GM21619 (cell line): ENCODE results near the gene SYDE2.
A peak's percentile ranks its signal among the peaks of the same experiment; 100 is the strongest.
"Not testable (repeated sequence)": the region's sequence is repeated elsewhere in the genome, so short reads cannot be mapped to it uniquely, and the experiment has no call there.

ENCODE experiments used
- ATAC-seq: cut with Tn5 transposase; IDR thresholded peaks from one replicate; pipeline ENCODE4 v1.9.1; 2021; ENCODE audit not compliant: unreplicated experiment

Gene SYDE2

DNA sequence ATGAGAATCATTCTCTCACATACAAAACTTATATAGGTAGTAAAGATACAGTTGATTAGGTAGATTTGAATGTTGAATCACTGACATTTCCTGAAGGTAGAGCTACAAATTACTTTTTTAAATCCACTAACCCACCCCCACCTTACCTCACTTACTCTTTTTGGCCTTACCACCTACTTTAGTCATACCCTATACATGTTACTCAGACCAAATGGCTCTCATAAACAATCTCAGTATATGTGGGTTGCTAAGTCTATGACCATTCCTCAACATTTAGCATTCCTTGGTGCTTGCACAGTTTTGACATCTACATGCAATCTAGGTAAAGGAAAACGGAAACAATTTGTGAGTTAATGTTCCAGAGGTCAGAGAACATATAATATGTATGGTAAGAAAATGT is 26.3 kb downstream of the SYDE2 start:
- no peak for ATAC-seq

DNA sequence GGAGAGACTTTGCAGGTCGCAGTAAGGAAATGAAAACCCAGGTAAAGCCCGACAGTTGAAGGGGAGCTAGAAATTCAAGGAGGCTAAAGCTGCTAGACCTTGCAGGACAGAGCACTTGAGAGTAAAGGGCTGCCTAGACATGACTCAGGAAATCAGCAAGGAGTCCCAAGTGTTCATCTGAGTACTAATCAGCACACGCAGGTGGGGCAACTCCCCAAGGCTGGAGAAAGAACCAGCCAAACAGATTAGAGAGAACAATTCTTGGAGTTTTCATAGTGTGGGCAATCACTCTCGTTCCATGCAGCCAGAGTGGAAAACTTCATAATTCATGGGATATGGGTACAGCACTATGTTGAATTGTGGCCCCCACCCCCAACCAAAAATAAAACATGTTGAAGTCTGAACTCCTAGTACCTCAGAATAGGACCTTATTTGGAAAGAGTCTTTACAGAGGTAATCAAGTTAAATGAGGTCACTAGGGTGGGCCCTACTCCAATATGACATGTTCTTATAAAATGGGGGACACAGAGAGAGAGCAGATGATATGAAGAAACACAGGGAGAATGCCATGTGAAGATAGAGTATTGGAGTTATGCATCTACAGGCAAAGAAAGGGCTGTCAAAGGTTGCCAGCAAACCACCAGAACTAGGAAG is 28.0 kb downstream of the SYDE2 start:
- ATAC-seq = no peak

DNA sequence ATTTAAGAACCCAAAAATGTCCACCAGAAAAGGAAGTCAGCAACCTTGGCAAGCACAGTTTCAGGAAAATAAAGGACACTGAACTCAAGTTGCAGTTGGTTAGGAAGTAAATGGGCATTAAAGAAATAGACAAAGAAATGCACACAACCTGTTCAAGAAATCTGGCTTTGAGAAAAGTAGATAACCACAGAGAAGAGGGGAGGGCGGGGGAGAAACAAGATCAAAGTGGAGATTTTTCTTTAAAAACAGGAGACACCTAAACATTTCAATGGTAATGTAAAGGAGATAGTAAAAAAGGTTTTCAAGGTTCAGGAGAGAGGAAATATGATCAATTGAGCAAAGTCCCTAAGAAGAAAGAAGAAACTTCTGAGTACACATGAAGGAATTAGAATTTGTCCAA is 29.1 kb downstream of the SYDE2 start:
- ATAC-seq = no peak

DNA sequence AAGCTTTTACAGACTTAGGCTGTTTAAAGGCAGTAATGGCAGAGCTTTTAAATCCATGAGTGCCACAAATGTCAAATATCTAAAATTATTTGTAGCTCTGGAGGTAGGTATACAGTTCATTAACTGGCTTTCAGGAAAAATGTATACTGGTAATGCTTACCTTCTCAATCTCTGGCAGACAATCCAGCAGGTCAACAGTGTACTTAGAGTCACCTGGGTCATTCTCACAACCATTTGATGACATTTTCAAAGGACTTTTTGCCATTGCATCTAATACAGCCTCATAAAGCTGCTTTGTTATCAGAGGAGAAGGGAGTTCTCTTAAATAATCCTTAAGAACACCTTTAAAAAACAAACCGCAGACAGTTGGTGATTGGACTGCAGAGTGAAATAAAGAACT is 31.9 kb downstream of the SYDE2 start:
- ATAC-seq = no peak

DNA sequence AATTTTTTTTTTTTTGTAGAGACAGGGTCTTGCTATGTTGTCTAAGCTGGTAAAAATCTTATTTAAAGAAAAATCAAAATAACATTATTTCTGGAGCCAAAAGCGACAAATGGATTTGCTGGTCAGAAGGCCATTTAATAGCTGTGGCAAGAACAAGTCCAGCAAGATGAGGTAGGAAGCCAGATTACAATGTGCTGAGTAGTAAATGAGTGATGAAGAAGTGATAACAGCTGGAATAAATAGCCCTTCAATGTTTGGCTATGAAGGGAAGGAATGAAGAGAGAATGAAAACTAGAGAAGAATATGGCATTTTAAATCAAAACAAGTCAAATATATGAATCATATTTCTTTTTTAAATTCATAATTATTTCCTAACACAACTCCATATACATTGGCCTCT is 34.5 kb downstream of the SYDE2 start:
- no peak for ATAC-seq

DNA sequence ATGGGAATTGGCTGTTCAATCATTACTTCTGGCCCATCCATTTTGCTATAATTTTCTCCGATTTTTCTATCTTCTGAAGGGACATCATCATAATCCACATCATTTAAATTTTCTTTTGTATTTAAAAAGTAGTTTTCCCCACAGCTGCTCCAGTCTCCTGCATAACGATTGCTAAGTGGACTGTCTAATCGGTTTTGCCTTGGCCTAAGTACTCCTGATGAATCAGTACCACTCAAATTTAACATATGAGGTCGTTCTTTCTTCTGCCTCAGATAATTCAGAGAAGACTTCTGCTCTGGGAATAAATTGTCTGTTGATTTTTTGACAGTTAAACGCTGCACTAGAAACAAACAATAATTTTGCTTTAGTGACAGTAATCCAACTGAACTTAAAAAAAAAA is 41.9 kb downstream of the SYDE2 start:
- no peak for ATAC-seq

DNA sequence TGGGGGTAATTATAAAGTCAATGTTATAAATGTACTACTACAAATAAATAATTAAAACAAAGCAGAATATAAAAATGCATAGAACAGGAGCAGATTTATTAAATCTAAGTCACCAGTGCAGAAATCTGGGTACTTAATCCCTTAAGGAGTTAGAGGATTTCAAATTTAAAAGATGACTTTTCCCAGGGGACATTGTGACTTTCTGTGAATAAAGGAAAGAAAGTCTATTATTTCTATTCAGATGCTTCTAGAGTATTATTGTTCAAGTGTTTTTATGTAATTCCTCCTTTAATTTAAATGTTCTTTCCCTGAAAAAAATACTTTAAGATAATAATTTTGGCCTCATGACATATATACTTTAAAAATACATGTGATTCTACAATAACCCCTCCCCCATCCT is 43.4 kb downstream of the SYDE2 start:
- no peak for ATAC-seq

DNA sequence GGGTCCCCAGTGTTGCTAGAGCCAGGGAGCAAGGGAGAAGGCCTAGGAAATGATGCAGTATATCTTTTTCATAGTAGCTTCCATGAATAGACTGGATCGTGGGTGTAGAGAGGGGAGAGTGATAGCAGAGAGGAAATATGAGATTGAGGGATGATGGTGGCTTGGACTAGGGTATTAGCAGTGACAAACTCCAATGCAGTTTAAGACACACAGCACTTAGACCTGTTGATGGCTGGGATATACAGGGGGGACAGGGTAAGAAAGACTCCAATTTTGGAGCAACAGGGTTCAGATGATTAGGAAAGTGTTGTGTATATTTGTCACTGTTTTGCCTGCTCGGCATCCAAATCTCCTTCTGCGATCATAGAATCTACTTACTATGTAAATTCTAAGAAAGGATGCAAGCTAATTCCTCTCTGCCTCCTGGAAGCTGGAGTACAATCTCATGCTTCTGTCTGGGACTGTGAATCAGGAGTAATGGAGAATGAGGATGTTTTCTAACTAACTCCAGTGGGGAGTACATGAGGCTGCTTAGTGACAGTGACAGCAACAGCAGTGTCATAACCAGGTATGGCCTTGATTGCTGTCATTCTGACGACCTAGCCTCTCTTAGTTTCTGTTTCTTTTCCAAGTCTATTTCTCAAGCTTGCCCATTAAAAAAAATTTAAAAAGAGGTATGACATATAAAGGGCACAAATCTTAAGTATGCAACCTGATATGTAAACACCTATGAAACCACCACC is 47.5 kb downstream of the SYDE2 start:
- no peak for ATAC-seq

DNA sequence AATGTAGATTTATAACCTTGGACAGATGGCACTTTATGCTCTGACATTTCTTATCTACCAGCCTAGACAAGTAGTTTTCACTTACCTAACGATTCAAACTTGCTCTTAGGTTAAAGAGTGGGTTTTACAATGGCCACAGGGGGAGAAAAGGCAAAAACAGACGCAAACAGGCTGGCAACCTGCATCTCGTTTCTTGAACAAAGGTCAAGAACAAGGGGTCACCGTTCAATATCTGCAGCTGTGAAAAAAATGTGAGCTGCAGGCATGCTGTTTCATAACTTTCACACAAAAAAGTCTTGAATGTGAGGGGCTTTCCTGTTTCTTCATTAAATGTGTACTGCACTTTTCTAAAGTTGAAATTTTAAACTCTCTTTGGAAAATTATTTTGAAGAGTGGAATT is 49.4 kb downstream of the SYDE2 start:
- no peak for ATAC-seq

DNA sequence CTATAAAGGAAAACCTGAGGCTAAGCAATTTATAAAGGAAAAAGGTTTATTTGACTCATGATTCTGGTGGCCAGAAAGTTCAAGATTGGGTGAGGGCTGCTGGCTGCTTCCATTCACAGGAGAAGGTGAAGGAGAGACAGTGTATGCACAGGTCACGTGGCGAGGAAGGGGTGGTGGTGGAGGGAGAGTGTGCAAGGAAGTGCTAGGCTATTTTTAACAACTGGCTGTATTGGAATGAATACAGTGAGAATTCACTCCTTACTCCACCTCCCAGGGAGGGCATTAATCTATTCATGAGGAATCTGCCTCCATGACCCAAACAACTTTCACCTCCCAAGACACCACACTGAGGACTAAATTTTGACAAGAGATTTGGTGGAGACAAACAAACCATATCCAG is 51.0 kb downstream of the SYDE2 start:
- ATAC-seq = no peak

DNA sequence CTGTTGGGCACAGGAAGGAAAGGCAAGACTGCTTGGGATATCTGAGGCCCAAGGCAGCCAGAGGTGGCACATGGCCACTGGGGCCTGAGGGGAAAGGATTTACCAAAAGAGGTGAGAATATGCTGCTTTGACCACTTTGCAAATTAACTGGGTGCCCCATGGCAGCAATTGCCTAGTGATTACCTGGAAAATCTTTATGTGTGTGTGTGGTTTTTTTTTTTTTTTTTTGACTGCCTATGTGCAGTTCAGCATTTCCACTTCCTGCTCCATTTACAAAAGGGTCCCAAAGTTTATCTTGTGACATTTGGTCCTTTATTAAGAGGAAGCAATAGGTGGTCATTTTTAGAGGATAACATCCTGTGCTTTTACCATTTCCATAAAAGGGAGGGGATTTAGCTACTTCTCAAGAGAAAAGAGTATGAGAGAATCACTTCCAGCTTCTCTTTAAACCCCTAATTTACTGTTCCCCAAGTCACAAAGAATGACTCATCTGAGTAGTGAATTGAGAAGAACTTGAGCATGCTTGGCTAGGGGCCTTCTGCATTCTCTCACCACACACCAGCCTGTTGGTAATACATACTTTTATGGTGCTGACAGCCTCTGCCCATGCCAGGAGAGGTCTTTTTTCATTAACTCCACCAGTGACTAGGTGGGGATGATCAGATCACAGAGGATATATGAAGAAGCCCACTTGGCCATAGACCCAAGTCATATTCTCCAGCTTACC is 52.1 kb downstream of the SYDE2 start:
- peak; percentile 90 for ATAC-seq

DNA sequence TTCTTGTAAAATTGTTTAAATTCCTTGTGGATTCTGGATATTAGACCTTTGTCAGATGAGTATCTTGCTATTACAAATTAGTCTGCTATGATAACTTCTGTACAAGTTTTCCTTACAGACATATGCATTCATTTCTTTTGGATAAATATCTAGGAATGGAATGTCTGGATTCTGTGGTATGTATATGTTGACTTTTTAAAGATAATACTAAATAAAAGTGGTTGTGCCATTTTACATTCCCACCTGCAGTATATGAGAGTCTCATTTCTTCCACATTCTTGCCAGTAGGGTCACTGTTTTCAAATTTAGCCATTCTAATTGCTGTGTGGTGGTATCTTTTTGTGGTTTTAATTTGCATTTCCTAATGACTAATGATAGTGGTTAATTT is 53.9 kb downstream of the SYDE2 start:
- ATAC-seq = no peak

DNA sequence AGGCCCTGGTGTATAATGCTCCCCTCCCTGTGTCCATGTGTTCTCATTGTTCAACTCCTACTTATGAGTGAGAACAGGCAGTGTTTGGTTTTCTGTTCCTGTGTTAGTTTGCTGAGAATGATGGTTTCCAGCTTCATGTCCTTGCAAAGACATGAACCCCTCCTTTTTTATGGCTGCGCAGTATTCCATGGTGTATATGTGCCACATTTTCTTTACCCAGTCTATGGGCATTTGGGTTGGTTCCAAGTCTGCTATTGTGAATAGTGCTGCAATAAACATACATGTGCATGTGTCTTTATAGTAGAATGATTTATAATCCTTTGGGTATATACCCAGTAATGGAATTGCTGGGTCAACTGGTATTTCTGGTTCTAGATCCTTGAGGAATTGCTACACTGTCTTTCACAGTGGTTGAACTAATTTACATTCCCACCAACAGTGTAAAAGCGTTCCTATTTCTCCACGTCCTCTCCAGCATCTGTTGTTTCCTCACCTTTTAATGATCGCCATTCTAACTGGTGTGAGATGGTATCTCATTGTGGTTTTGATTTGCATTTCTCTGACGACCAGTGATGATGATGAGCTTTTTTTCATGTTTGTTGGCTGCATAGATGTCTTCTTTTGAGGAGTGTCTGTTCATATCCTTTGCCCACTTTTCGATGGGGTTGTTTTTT is 54.4 kb downstream of the SYDE2 start:
- ATAC-seq = not testable (repeated sequence)

DNA sequence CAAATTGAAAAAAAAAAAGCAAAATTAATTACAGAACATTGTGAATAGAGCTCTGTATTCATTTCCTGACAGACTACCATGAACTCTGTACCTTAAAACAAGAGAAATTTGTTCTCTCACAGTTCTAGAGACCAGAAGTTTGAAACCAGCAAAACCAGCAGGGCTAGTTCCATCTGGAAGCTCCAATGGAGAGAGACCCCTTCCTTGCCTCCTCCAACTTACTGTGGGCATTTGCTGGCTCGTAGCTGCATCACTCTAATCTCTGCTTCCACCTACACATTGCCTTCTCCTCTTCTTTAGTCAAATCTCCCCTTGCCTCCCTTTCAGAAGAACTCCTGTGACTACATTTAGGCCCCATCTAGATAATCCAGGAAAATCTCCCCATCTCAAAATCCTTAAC is 56.5 kb downstream of the SYDE2 start:
- ATAC-seq = no peak

DNA sequence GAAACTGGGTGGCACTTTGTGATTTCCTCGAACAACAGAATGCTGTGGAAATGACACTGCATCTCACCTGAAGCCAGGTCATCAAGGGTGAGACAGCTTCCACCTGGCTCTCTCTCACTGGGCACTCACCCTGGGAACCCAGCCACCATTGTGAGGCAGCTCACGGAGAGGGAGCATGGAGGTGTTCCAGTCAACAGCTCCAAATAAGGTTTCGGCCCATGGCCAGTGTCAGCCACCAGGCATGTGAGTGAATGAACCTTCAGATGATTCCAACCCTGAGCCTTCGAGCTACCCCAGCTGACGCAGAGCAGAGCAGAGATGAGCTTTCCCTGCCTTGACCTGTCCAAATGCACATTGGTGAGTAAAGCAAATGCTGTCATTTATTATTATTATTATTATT is 58.1 kb downstream of the SYDE2 start:
- ATAC-seq = no peak

DNA sequence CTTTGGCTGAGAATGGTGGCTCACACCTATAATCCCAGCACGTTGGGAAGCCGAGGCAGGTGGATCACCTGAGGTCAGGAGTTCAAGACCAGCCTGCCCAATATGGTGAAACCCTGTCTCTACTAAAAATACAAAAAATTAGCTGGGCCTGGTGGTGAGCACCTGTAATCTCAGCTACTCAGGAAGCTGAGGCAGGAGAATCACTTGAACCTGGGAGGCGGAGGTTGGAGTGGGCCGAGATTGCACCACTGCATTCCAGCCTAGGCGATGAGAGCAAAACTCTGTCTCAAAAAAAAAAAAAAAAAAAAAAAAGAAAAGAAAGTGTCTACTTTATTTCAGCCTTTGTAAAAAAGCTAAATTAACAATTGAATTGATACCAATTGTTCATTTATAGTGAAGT is 62.4 kb downstream of the SYDE2 start:
- ATAC-seq = not testable (repeated sequence)

DNA sequence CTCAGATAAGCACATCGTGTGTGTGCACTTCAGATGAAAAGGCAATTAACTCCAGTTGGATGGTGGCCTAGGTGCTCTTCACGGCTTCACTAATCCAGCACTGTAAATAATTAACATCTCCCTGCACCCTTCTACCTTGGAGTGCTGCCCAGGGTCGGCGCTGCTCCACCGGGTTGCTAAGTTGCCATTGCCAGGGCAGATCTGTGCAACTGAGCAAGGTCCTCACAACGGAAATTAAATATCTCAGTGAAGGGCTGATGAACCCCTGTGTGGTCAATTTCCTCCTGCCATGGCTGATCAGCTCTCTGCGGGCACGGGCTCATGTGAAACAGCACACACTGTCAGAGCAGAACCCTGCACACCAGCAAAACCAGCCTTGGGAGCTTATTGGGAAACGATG is 63.2 kb downstream of the SYDE2 start:
- no peak for ATAC-seq

DNA sequence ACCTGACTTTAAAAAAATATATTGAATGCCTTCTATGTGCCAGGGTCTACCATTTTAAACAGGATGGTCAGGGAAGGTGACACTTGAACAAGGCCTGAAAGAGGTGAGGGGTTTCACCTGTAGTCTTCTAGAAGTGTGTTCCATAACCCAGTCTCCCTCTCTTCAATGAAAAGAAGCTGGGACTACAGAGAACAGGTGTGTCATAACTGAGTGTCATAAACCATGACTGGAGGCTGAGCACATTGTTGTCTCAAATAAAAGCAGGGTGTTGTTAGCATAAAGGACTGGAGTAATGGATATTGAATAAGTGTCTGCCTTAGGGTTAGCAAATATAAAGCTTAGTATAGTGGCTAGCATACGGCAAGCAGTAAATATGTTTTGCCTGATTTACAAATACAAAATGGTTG is 65.4 kb downstream of the SYDE2 start:
- no peak for ATAC-seq

DNA sequence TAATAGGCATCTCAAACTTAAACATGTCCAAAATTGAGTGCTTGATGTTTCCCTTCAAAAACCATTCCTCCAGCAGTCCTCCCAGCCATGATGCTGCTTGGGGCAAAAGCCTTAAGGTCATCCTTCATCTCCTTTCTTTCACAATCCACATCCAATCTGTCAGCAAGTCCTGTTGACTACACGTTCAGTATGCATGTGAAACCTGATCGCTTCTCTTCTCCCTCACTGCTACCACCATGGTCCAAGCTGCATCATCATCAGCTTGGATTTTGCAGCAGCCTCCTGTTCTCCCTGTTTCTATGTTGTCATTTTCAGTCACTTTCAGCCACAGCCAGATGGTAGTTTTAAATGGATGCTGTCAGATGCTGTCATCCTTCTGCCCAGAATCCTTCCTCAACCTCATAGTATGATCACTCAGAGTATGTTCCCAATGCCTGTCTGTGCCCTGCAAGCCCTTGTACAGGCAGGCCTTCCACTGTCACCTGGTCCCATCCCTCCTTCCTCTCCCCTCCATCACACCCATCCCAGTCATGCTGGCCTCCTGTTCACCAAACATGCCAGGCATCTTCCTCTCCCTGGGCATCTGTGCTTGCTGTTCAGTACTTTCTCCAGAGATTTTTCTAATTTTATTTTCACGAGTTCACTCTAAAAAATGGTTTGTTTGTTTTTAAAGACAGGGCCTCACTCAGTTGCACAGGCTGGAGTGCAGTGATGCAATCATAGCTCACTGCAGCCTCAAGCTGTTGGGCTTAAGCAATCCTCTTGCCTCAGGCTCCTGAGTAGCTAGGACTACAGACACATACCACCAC is 66.0 kb downstream of the SYDE2 start:
- no peak for ATAC-seq

DNA sequence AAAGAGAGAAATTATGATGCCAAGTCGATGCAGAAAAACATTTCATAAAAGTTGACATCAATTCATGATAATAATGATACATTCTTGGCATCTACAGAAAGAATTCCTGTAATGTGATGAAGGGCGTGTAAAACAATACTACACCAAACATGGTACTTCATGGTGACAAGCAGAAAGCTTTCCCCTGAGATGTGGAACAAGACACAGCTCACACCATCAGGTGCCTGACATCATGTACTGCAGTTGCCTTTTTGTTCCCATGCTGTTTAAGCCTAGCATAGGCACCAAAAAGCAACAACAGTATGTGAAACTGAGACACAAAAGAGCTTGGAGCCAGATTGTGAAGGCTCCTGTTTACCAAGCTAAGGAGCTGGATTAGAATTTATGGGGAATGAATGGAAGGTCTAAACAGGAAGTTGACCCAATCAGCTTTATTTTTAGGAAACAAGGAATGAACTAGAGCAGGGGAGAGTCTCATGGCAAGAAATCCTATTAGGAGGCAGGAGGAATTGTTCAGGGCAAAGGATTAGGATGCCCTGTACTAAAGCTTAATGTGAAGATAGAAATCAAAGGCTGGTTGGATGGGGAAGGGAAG is 67.2 kb downstream of the SYDE2 start:
- no peak for ATAC-seq
